ENCODE results near the gene RXFP3. TPM values are rescaled to one million over a fixed set of nuclear protein-coding genes. Genes with fewer than 3 reads are reported as not detected.

Gene RXFP3
- total and polyA plus RNA-seq, 4 experiments from 2014 or later: not detected

DNA sequence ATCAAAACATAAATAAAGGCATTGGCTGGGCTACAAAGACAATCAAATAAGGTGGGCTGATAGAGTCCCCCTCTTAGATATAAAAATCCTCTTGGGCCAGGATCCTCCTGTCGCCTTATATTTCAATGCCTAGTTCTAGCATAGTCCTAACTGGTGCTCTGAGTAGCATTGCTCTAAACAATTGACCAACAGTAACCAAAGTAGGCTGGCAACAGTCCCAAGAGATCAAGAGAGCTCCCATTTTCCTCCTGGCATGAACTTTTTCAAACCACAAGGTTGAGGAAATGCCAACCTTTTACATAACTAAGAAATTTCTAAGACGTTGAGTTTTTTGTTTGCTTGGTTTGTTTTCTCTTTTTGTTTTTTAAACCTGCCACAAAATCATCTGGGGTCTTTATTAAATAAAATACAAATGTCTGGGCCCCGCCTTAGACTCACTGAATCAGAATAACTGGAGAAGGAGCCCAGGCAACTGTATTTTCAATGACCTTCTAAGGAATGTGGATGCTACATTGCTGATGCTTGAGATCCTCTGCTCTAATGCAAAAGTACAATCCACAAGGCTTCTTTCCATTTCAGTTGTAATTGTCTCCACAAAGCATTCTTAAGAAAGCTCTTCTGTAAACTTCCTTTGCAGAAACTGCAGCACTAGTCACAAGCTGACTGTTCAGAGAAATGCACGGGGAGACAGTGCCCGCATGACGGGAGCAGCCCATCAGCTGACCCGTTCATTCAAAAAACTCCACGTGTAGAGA, 45.4 kb downstream of the RXFP3 start:
- ChIA-PET CTCF (ENCODE audit: partially characterized antibody) (interaction anchor here (0.6 to 1.3 kb wide), 3 partner anchors 11 to 16 kb away, joined by 3 to 4 read pairs (median 4); no protein-coding TSS in a partner anchor), POLR2A (ENCODE audit: partially characterized antibody) (no interaction called here)
- H3K4me3 Mint-ChIP-seq: no peak overlapping the region
- no peak for DNase-seq
- Histone ChIP-seq H3K9me3 (ENCODE audit: control insufficient read depth in 1 of 2, low read length in 2 of 2) (no peaks in the 10 kb centered on the region), H3K36me3 (ENCODE audit: insufficient read depth, low read length) (no peaks in the 10 kb centered on the region), H3K27ac (ENCODE audit: low read depth, low read length) (no peak overlapping the region), H3K4me1 (ENCODE audit: insufficient read depth, low read length) (no peaks in the 10 kb centered on the region), H3K4me3 (ENCODE audit: low read length in 2 of 2) (no peak overlapping the region), H3K27me3 (ENCODE audit: insufficient read depth, low read length) (no peaks in the 10 kb centered on the region)
- H3K27ac Mint-ChIP-seq: no peak overlapping the region
- no peaks in the 10 kb centered on the region for H3K9me3 Mint-ChIP-seq
- no peaks in the 10 kb centered on the region for H3K36me3 Mint-ChIP-seq
- peaks cover 0 to 2% of the 10 kb centered on the region in 2 donors for H3K27me3 Mint-ChIP-seq
- no peaks in the 10 kb centered on the region for H3K4me1 Mint-ChIP-seq
- intact Hi-C loops (cut with micrococcal nuclease): no loop called here

DNA sequence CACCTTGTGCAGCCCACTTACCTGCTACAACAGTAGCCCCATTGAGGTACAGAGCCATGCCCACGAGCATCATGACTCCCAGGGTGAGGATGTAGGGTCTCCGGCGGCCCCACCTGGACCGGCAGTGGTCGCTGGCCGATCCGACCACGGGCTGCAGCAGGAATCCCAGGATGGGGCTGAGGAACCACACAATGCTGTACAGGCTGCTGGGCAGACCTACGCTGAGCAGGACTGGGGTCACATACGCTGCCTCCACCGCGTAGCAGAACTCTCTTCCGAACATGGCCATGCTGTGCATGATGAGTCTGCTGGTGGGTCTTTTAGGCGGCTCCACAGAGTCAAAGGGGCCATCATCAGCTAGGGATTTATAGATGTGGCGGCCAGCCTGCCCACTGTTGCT, 48.0 kb downstream of the RXFP3 start:
- no peaks in the 10 kb centered on the region for H3K4me1 ChIP-seq (ENCODE audit: insufficient read depth, low read length)
- Mint-ChIP-seq H3K4me3 (no peak overlapping the region), H3K36me3 (peaks cover 14 to 19% of the 10 kb centered on the region in 2 donors), H3K27me3 (peaks cover 0 to 2% of the 10 kb centered on the region in 2 donors), H3K27ac (no peak overlapping the region), H3K9me3 (no peaks in the 10 kb centered on the region), H3K4me1 (no peaks in the 10 kb centered on the region)
- H3K36me3 ChIP-seq (ENCODE audit: insufficient read depth, low read length): peaks cover 10% of the 10 kb centered on the region
- no peak overlapping the region for H3K27ac ChIP-seq (ENCODE audit: low read depth, low read length)
- H3K4me3 ChIP-seq (ENCODE audit: low read length in 2 of 2): no peak overlapping the region
- no peak for DNase-seq
- intact Hi-C loops (cut with micrococcal nuclease): no loop called here
- no peaks in the 10 kb centered on the region for H3K9me3 ChIP-seq (ENCODE audit: control insufficient read depth in 1 of 2, low read length in 2 of 2)
- POLR2A ChIA-PET (ENCODE audit: partially characterized antibody): no interaction called here
- CTCF ChIA-PET (ENCODE audit: partially characterized antibody): interaction anchor here (0.9 to 2.0 kb wide), 3 partner anchors 12 to 14 kb away, joined by 3 to 9 read pairs (median 7); no protein-coding TSS in a partner anchor
- no peaks in the 10 kb centered on the region for H3K27me3 ChIP-seq (ENCODE audit: insufficient read depth, low read length)

DNA sequence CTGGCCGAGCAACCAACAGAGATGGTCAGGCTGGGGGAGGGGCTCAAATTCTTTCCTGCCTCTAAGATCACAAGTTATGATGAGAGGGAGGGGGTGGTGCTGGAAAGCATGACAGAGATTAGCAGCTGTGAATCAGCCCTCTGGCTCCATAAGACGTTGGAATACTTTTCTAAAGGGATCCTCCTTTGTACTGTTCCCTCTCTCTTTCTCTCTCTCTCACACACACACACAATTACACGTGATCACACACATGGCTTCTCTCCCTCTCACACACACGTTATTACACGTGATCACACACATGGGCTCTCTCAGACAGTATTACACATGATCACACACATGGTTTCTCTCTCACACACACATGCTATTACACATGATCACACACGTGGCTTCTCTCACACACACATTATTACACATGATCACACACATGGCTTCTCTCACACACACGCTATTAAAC, 48.5 kb downstream of the RXFP3 start, which contains the start of gene SLC45A2:
Gene SLC45A2 (minus strand): TSS at position 23 of the 454 bp plus-strand sequence. CDS start 110 bp downstream, outside the sequence.
- CTCF ChIA-PET (ENCODE audit: partially characterized antibody): interaction anchor here (1.8 to 2.0 kb wide), 2 partner anchors 11 to 14 kb away, joined by 7 to 9 read pairs; no protein-coding TSS in a partner anchor
- intact Hi-C loops (cut with micrococcal nuclease): no loop called here
- DNase-seq: no peak
- Mint-ChIP-seq H3K9me3 (no peaks in the 10 kb centered on the region), H3K27me3 (peaks cover 0 to 2% of the 10 kb centered on the region in 2 donors), H3K36me3 (peaks cover 16 to 22% of the 10 kb centered on the region in 2 donors), H3K4me1 (no peaks in the 10 kb centered on the region), H3K4me3 (no peak within 1 kb of the TSS), H3K27ac (no peak within 1 kb of the TSS)
- H3K9me3 ChIP-seq (ENCODE audit: control insufficient read depth in 1 of 2, low read length in 2 of 2): no peaks in the 10 kb centered on the region
- peaks cover 10% of the 10 kb centered on the region for H3K36me3 ChIP-seq (ENCODE audit: insufficient read depth, low read length)
- POLR2A ChIA-PET (ENCODE audit: partially characterized antibody): no interaction called here
- no peak within 1 kb of the TSS for H3K27ac ChIP-seq (ENCODE audit: low read depth, low read length)
- no peaks in the 10 kb centered on the region for H3K27me3 ChIP-seq (ENCODE audit: insufficient read depth, low read length)
- no peak within 1 kb of the TSS for H3K4me3 ChIP-seq (ENCODE audit: low read length in 2 of 2)
- no peaks in the 10 kb centered on the region for H3K4me1 ChIP-seq (ENCODE audit: insufficient read depth, low read length)

DNA sequence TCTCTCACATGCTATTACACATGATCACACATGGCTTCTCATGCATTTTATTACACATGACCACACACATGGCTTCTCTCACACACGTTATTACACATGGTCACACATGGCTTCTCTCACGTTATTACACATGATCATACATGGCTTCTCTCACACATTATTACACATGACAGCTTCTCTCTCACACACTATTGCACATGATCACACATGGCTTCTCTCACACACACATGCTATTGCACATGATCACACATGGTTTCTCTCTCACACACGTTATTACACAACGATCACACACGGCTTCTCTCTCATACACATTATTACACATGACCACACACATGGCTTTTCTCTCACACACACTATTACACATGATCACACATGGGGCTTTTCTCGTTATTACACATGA, 49.3 kb downstream of the RXFP3 start:
- Mint-ChIP-seq H3K36me3 (peaks cover 16 to 26% of the 10 kb centered on the region in 2 donors), H3K27me3 (peaks cover 0 to 2% of the 10 kb centered on the region in 2 donors), H3K4me3 (no peak overlapping the region), H3K4me1 (no peaks in the 10 kb centered on the region), H3K9me3 (no peaks in the 10 kb centered on the region), H3K27ac (no peak overlapping the region)
- Histone ChIP-seq H3K4me1 (ENCODE audit: insufficient read depth, low read length) (no peaks in the 10 kb centered on the region), H3K27me3 (ENCODE audit: insufficient read depth, low read length) (no peaks in the 10 kb centered on the region), H3K27ac (ENCODE audit: low read depth, low read length) (no peak overlapping the region), H3K4me3 (ENCODE audit: low read length in 2 of 2) (no peak overlapping the region), H3K9me3 (ENCODE audit: control insufficient read depth in 1 of 2, low read length in 2 of 2) (no peaks in the 10 kb centered on the region), H3K36me3 (ENCODE audit: insufficient read depth, low read length) (peaks cover 10% of the 10 kb centered on the region)
- intact Hi-C loops (cut with micrococcal nuclease): no loop called here
- CTCF ChIA-PET (ENCODE audit: partially characterized antibody): interaction anchor here (1.1 kb wide), 1 partner anchor 15 kb away, joined by 3 read pairs; no protein-coding TSS in a partner anchor
- no peak for DNase-seq
- POLR2A ChIA-PET (ENCODE audit: partially characterized antibody): no interaction called here

Other genes starting within 250 kb of the RXFP3 start
- gene ADAMTS12, start 44.4 kb upstream of the RXFP3 start, total RNA-seq: under 1 TPM in 1 of 2 experiments, not detected in 1; 0.17 TPM
- gene ADAMTS12, start 44.4 kb upstream of the RXFP3 start, polyA plus RNA-seq: not detected
- not detected for gene SLC45A2, start 48.3 kb downstream of the RXFP3 start, total RNA-seq
- not detected for gene SLC45A2, start 48.3 kb downstream of the RXFP3 start, polyA plus RNA-seq
- 1 to 10 TPM; 5.2 to 7.3 TPM for gene AMACR, start 71.7 kb downstream of the RXFP3 start, total RNA-seq
- 1 to 10 TPM; 7.5 to 9.2 TPM for gene AMACR, start 71.7 kb downstream of the RXFP3 start, polyA plus RNA-seq
- gene C1QTNF3, start 106.8 kb downstream of the RXFP3 start, total RNA-seq: 1 to 10 TPM; 7.0 to 7.2 TPM
- gene C1QTNF3, start 106.8 kb downstream of the RXFP3 start, polyA plus RNA-seq: under 1 TPM in 1 of 2 donors, not detected in 1; 0.53 TPM

All from CD4-positive, alpha-beta memory T cell (primary cell).